ENCODE results near the gene CFAP100.

Gene CFAP100

GRCh38 chr3:126449621-126450051, 54.9 kb downstream of the CFAP100 start:
- no peak for DNase-seq (ENCODE audit: low spot score)
- H3K9me3 Mint-ChIP-seq = no peaks in the 10 kb centered on the region
- no peaks in the 10 kb centered on the region for H3K27me3 Mint-ChIP-seq (ENCODE audit: low read depth)
- H3K4me1 Mint-ChIP-seq (ENCODE audit: low read depth) = no peaks in the 10 kb centered on the region
- no peak overlapping the region for H3K27ac Mint-ChIP-seq
- peaks cover 17% of the 10 kb centered on the region for H3K36me3 Mint-ChIP-seq (ENCODE audit: low read depth)
- H3K4me3 Mint-ChIP-seq = no peak overlapping the region

GRCh38 chr3:126450219-126450618, 55.5 kb downstream of the CFAP100 start:
- Mint-ChIP-seq H3K4me1 (ENCODE audit: low read depth) (no peaks in the 10 kb centered on the region), H3K4me3 (no peak overlapping the region), H3K36me3 (ENCODE audit: low read depth) (peaks cover 21% of the 10 kb centered on the region), H3K27me3 (ENCODE audit: low read depth) (no peaks in the 10 kb centered on the region), H3K9me3 (no peaks in the 10 kb centered on the region), H3K27ac (no peak overlapping the region)
- DNase-seq (ENCODE audit: low spot score) = no peak

GRCh38 chr3:126450744-126451143, 56.0 kb downstream of the CFAP100 start:
- H3K27me3 Mint-ChIP-seq (ENCODE audit: low read depth) = no peaks in the 10 kb centered on the region
- no peaks in the 10 kb centered on the region for H3K9me3 Mint-ChIP-seq
- no peaks in the 10 kb centered on the region for H3K4me1 Mint-ChIP-seq (ENCODE audit: low read depth)
- H3K36me3 Mint-ChIP-seq (ENCODE audit: low read depth) = peaks cover 23% of the 10 kb centered on the region
- no peak overlapping the region for H3K27ac Mint-ChIP-seq
- no peak for DNase-seq (ENCODE audit: low spot score)
- H3K4me3 Mint-ChIP-seq = no peak overlapping the region

- Mint-ChIP-seq H3K27me3 (ENCODE audit: low read depth) (no peaks in the 10 kb centered on the region), H3K36me3 (ENCODE audit: low read depth) (peaks cover 25% of the 10 kb centered on the region), H3K9me3 (no peaks in the 10 kb centered on the region), H3K4me3 (no peak overlapping the region), H3K27ac (no peak overlapping the region), H3K4me1 (ENCODE audit: low read depth) (no peaks in the 10 kb centered on the region)
- DNase-seq (ENCODE audit: low spot score) = no peak
Observed at GRCh38 chr3:126451511-126451910, 56.8 kb downstream of the CFAP100 start.

- no peak overlapping the region for H3K27ac Mint-ChIP-seq
- H3K9me3 Mint-ChIP-seq = no peaks in the 10 kb centered on the region
- DNase-seq (ENCODE audit: low spot score) = no peak
- H3K4me3 Mint-ChIP-seq = no peak overlapping the region
- no peaks in the 10 kb centered on the region for H3K27me3 Mint-ChIP-seq (ENCODE audit: low read depth)
- H3K36me3 Mint-ChIP-seq (ENCODE audit: low read depth) = peaks cover 32% of the 10 kb centered on the region
- H3K4me1 Mint-ChIP-seq (ENCODE audit: low read depth) = no peaks in the 10 kb centered on the region
Observed at GRCh38 chr3:126452213-126452612, 57.5 kb downstream of the CFAP100 start.

GRCh38 chr3:126454025-126454424, 59.3 kb downstream of the CFAP100 start:
- Mint-ChIP-seq H3K36me3 (ENCODE audit: low read depth) (peaks cover 39% of the 10 kb centered on the region), H3K27ac (no peak overlapping the region), H3K27me3 (ENCODE audit: low read depth) (no peaks in the 10 kb centered on the region), H3K4me3 (no peak overlapping the region), H3K9me3 (no peaks in the 10 kb centered on the region), H3K4me1 (ENCODE audit: low read depth) (no peaks in the 10 kb centered on the region)
- no peak for DNase-seq (ENCODE audit: low spot score)

GRCh38 chr3:126454437-126455198, 59.9 kb downstream of the CFAP100 start:
- Mint-ChIP-seq H3K27ac (no peak overlapping the region), H3K9me3 (no peaks in the 10 kb centered on the region), H3K4me1 (ENCODE audit: low read depth) (no peaks in the 10 kb centered on the region), H3K36me3 (ENCODE audit: low read depth) (peaks cover 39% of the 10 kb centered on the region), H3K4me3 (no peak overlapping the region), H3K27me3 (ENCODE audit: low read depth) (no peaks in the 10 kb centered on the region)
- no peak for DNase-seq (ENCODE audit: low spot score)

- no peak for DNase-seq (ENCODE audit: low spot score)
Observed at GRCh38 chr3:126456211-126456610, 61.5 kb downstream of the CFAP100 start.

GRCh38 chr3:126456766-126457388, 62.2 kb downstream of the CFAP100 start:
- H3K9me3 Mint-ChIP-seq = no peaks in the 10 kb centered on the region
- H3K36me3 Mint-ChIP-seq (ENCODE audit: low read depth) = peaks cover 51% of the 10 kb centered on the region
- H3K27ac Mint-ChIP-seq = no peak overlapping the region
- H3K4me3 Mint-ChIP-seq = no peak overlapping the region
- no peaks in the 10 kb centered on the region for H3K4me1 Mint-ChIP-seq (ENCODE audit: low read depth)
- DNase-seq (ENCODE audit: low spot score) = no peak
- no peaks in the 10 kb centered on the region for H3K27me3 Mint-ChIP-seq (ENCODE audit: low read depth)

More at GRCh38 chr3:126456211-126456610, 61.5 kb downstream of the CFAP100 start:
- H3K4me3 Mint-ChIP-seq = no peak overlapping the region
- H3K27me3 Mint-ChIP-seq (ENCODE audit: low read depth) = no peaks in the 10 kb centered on the region
- peaks cover 52% of the 10 kb centered on the region for H3K36me3 Mint-ChIP-seq (ENCODE audit: low read depth)
- H3K27ac Mint-ChIP-seq = no peak overlapping the region
- no peaks in the 10 kb centered on the region for H3K9me3 Mint-ChIP-seq
- no peaks in the 10 kb centered on the region for H3K4me1 Mint-ChIP-seq (ENCODE audit: low read depth)

GRCh38 chr3:126459111-126459762, 64.5 kb downstream of the CFAP100 start:
- Mint-ChIP-seq H3K27me3 (ENCODE audit: low read depth) (no peaks in the 10 kb centered on the region), H3K36me3 (ENCODE audit: low read depth) (peaks cover 57% of the 10 kb centered on the region), H3K9me3 (no peaks in the 10 kb centered on the region), H3K4me3 (no peak overlapping the region), H3K27ac (no peak overlapping the region), H3K4me1 (ENCODE audit: low read depth) (no peaks in the 10 kb centered on the region)
- no peak for DNase-seq (ENCODE audit: low spot score)

- H3K4me3 Mint-ChIP-seq = no peak overlapping the region
- H3K4me1 Mint-ChIP-seq (ENCODE audit: low read depth) = no peaks in the 10 kb centered on the region
- no peaks in the 10 kb centered on the region for H3K27me3 Mint-ChIP-seq (ENCODE audit: low read depth)
- peaks cover 56% of the 10 kb centered on the region for H3K36me3 Mint-ChIP-seq (ENCODE audit: low read depth)
- H3K27ac Mint-ChIP-seq = no peak overlapping the region
- no peaks in the 10 kb centered on the region for H3K9me3 Mint-ChIP-seq
- no peak for DNase-seq (ENCODE audit: low spot score)
Observed at GRCh38 chr3:126459763-126460127, 65.0 kb downstream of the CFAP100 start.

GRCh38 chr3:126460381-126460780, 65.7 kb downstream of the CFAP100 start:
- no peak overlapping the region for H3K4me3 Mint-ChIP-seq
- peaks cover 54% of the 10 kb centered on the region for H3K36me3 Mint-ChIP-seq (ENCODE audit: low read depth)
- no peaks in the 10 kb centered on the region for H3K9me3 Mint-ChIP-seq
- no peaks in the 10 kb centered on the region for H3K4me1 Mint-ChIP-seq (ENCODE audit: low read depth)
- no peaks in the 10 kb centered on the region for H3K27me3 Mint-ChIP-seq (ENCODE audit: low read depth)
- no peak for DNase-seq (ENCODE audit: low spot score)
- H3K27ac Mint-ChIP-seq = no peak overlapping the region

GRCh38 chr3:126461450-126462070, 66.9 kb downstream of the CFAP100 start:
- H3K27ac Mint-ChIP-seq = no peak overlapping the region
- H3K9me3 Mint-ChIP-seq = no peaks in the 10 kb centered on the region
- no peaks in the 10 kb centered on the region for H3K4me1 Mint-ChIP-seq (ENCODE audit: low read depth)
- H3K4me3 Mint-ChIP-seq = no peak overlapping the region
- DNase-seq (ENCODE audit: low spot score) = no peak
- peaks cover 61% of the 10 kb centered on the region for H3K36me3 Mint-ChIP-seq (ENCODE audit: low read depth)
- H3K27me3 Mint-ChIP-seq (ENCODE audit: low read depth) = no peaks in the 10 kb centered on the region

- no peak for DNase-seq (ENCODE audit: low spot score)
- Mint-ChIP-seq H3K9me3 (no peaks in the 10 kb centered on the region), H3K4me3 (no peak overlapping the region), H3K27ac (no peak overlapping the region), H3K27me3 (ENCODE audit: low read depth) (no peaks in the 10 kb centered on the region), H3K36me3 (ENCODE audit: low read depth) (peaks cover 62% of the 10 kb centered on the region), H3K4me1 (ENCODE audit: low read depth) (peaks cover 3% of the 10 kb centered on the region)
Observed at GRCh38 chr3:126463521-126463920, 68.8 kb downstream of the CFAP100 start.

Data from T-helper 2 cell treated with Interferon-gamma antibody and Interleukin-4, amounts not matched to agents 5 μg/mL and 100 μg/mL, for 36 hours (primary cell).